CD14-positive monocyte (primary cell): ENCODE results near the gene ACOT9. TPM values are rescaled to one million over a fixed set of nuclear protein-coding genes. Genes with fewer than 3 reads are reported as not detected.

ENCODE experiments used
- DNase-seq, 3 donors: peaks; one replicate each; pipeline ENCODE4 v3.0.0-alpha.2; 2011 to 2022
- H2AFZ ChIP-seq: 2 replicates; pipeline ENCODE4 v1.6.0; 2012; ENCODE audit warnings: mild to moderate bottlenecking, low read depth, low read length, inconsistent platforms; ENCODE audit not compliant: insufficient read depth, poor library complexity, severe bottlenecking
- H3K27ac ChIP-seq, 2 donors: 1 replicate in 1 of 2; 2 replicates in 1 of 2; pipeline ENCODE4 v1.5.1; 2012 to 2013; ENCODE audit warnings: low read length in 2 of 2, control low read depth in 1 of 2, inconsistent platforms in 1 of 2, low read depth in 1 of 2, mild to moderate bottlenecking in 1 of 2
- H3K27me3 ChIP-seq, 2 donors: one replicate each; pipeline versions ENCODE4 v1.6.0 to v1.6.1; 2011 to 2013; ENCODE audit warnings: low read length in 2 of 2; ENCODE audit not compliant: control insufficient read depth in 2 of 2, insufficient read depth in 2 of 2
- H3K36me3 ChIP-seq, 2 donors: replicated peaks in 1 of 2; 1 replicate in 1 of 2; 2 replicates in 1 of 2; pipeline versions ENCODE4 v1.5.1 to v1.6.1; 2012 to 2013; ENCODE audit warnings: low read length in 2 of 2, control low read depth in 1 of 2, inconsistent platforms in 1 of 2, mild to moderate bottlenecking in 1 of 2; ENCODE audit not compliant: insufficient read depth in 2 of 2, control insufficient read depth in 1 of 2
- H3K4me1 ChIP-seq, 2 donors: 1 replicate in 1 of 2; 2 replicates in 1 of 2; pipeline versions ENCODE4 v1.5.1 to v1.6.1; 2012 to 2013; ENCODE audit warnings: low read length in 2 of 2, control low read depth in 1 of 2, inconsistent platforms in 1 of 2, mild to moderate bottlenecking in 1 of 2, moderate library complexity in 1 of 2; ENCODE audit not compliant: insufficient read depth in 2 of 2, control insufficient read depth in 1 of 2
- H3K4me2 ChIP-seq: replicated peaks from 2 replicates; pipeline ENCODE3; 2012; ENCODE audit warnings: low read length, moderate library complexity, mild to moderate bottlenecking; ENCODE audit not compliant: poor library complexity, severe bottlenecking; ENCODE audit errors: extremely low read depth
- H3K4me3 ChIP-seq, 3 experiments: fragments of 200-600 bp in 1 of 3; sonication (generic) in 1 of 3; replicated peaks in 1 of 3; 1 replicate in 2 of 3; 2 replicates in 1 of 3; pipeline ENCODE4 v1.5.1; 2011 to 2013; ENCODE audit warnings: low read length in 3 of 3, mild to moderate bottlenecking in 3 of 3, control low read depth in 2 of 3, low read depth in 2 of 3, inconsistent platforms in 1 of 3, moderate library complexity in 1 of 3
- H3K79me2 ChIP-seq: 2 replicates; pipeline ENCODE4 v1.6.0; 2012; ENCODE audit warnings: mild to moderate bottlenecking, control low read depth, inconsistent platforms, low read length, moderate library complexity; ENCODE audit not compliant: insufficient read depth
- H3K9ac ChIP-seq: 2 replicates; pipeline ENCODE4 v1.6.0; 2017; ENCODE audit warnings: low read length, mild to moderate bottlenecking; ENCODE audit not compliant: insufficient read depth, poor library complexity, severe bottlenecking
- H3K9me3 ChIP-seq, 2 donors: replicated peaks in 1 of 2; 1 replicate in 1 of 2; 2 replicates in 1 of 2; pipeline versions ENCODE4 v1.5.1 to v1.6.1; 2012 to 2013; ENCODE audit warnings: low read length in 2 of 2, control low read depth in 1 of 2; ENCODE audit not compliant: control insufficient read depth in 1 of 2, insufficient read depth in 1 of 2
- H4K20me1 ChIP-seq: 2 replicates; pipeline ENCODE4 v1.6.0; 2012; ENCODE audit warnings: mild to moderate bottlenecking, low read length, control low read depth, moderate library complexity; ENCODE audit not compliant: insufficient read depth
- H3K27ac Mint-ChIP-seq, 7 donors: one replicate each; pipeline ENCODE4 v1.8.0; 2020; ENCODE audit warnings: mild to moderate bottlenecking in 7 of 7, mixed read lengths in 7 of 7, moderate library complexity in 6 of 7, inconsistent platforms in 2 of 7
- H3K27me3 Mint-ChIP-seq, 3 donors: one replicate each; pipeline ENCODE4 v1.8.0; 2021 to 2022; ENCODE audit warnings: low read depth in 3 of 3, mild to moderate bottlenecking in 3 of 3, mixed read lengths in 3 of 3, moderate library complexity in 3 of 3, inconsistent platforms in 1 of 3
- H3K36me3 Mint-ChIP-seq, 2 donors: one replicate each; pipeline ENCODE4 v1.8.0; 2020; ENCODE audit warnings: mixed read lengths in 2 of 2, inconsistent platforms in 1 of 2, mild to moderate bottlenecking in 1 of 2
- H3K4me1 Mint-ChIP-seq: one replicate; pipeline ENCODE4 v1.8.0; 2020; ENCODE audit warnings: mild to moderate bottlenecking, mixed read lengths
- H3K4me3 Mint-ChIP-seq, 2 donors: one replicate each; pipeline ENCODE4 v1.8.0; 2020; ENCODE audit warnings: mild to moderate bottlenecking in 2 of 2, mixed read lengths in 2 of 2, moderate library complexity in 1 of 2
- H3K9me3 Mint-ChIP-seq, 7 donors: one replicate each; pipeline ENCODE4 v1.8.0; 2020 to 2022; ENCODE audit warnings: mixed read lengths in 7 of 7, mild to moderate bottlenecking in 6 of 7, moderate library complexity in 6 of 7, inconsistent platforms in 2 of 7
- CTCF ChIP-seq: fragments of 200-600 bp; IDR thresholded peaks from one replicate; pipeline ENCODE4 v1.8.0; 2022; ENCODE audit warnings: antibody characterized with exemption, mild to moderate bottlenecking
- WGBS: methylation state at CpG from one replicate; pipeline ENCODE4 v1.1.5; 2013; ENCODE audit warnings: missing lambda C conversion rate; ENCODE audit not compliant: insufficient coverage; 5-methylcytosine and 5-hydroxymethylcytosine counted together
- intact Hi-C, 2 donors: fragments of 100-400 bp; cut with micrococcal nuclease; formaldehyde crosslinking; loops; one replicate each; pipeline versions ENCODE4 v1.15.0 to v1.15.1; 2023
- polyA plus RNA-seq, 3 donors: library from polyadenylated mRNA; depleted of rRNA in 1 of 3; unstranded in 2 of 3; stranded (reverse) in 1 of 3; fragments of 300-500 nt in 2 of 3; fragments of >200 nt in 1 of 3; fragmentation: Illumina TruSeq in 2 of 3; gene quantifications; 1 replicate in 2 of 3; 2 replicates in 1 of 3; pipeline ENCODE4 v1.2.3, GENCODE V29; 2012 to 2021
- small RNA-seq: library from RNA; depleted of rRNA; stranded (forward); fragments of <200 nt; gene quantifications from one replicate; pipeline ENCODE3, GENCODE V24; 2012; ENCODE audit warnings: low read depth; ENCODE audit not compliant: insufficient read length

The ACOT9 gene
- polyA plus RNA-seq, 3 donors = 49.2 to 69.3 (median 51.8) TPM

GRCh38 chrX:23656091-23656490 is 87.0 kb downstream of the ACOT9 start:
- intact Hi-C loops = no loop called here
- no peaks in the 10 kb centered on the region for H3K36me3 Mint-ChIP-seq
- H3K4me1 ChIP-seq = no peaks in the 10 kb centered on the region
- H3K4me2 ChIP-seq = no peak overlapping the region
- no peaks in the 10 kb centered on the region for H3K27me3 ChIP-seq
- no peak overlapping the region for H3K4me3 ChIP-seq
- H3K36me3 ChIP-seq = no peaks in the 10 kb centered on the region
- no peaks in the 10 kb centered on the region for H4K20me1 ChIP-seq
- no peaks in the 10 kb centered on the region for H3K9me3 ChIP-seq
- H3K4me1 Mint-ChIP-seq = peaks cover 6% of the 10 kb centered on the region
- no peak for TF ChIP-seq CTCF
- no peak overlapping the region for H3K27ac ChIP-seq
- H3K27ac Mint-ChIP-seq = no peak overlapping the region
- peaks cover 0 to 4% (median 2%) of the 10 kb centered on the region in 3 donors for H3K27me3 Mint-ChIP-seq
- H3K9me3 Mint-ChIP-seq = peaks cover 0 to 1% (median 0%) of the 10 kb centered on the region in 7 donors
- 40% methylated on average over 4 of the region's 5 CpGs for WGBS
- H3K79me2 ChIP-seq = no peaks in the 10 kb centered on the region
- H3K4me3 Mint-ChIP-seq = no peak overlapping the region
- H2AFZ ChIP-seq = no peak overlapping the region
- no peak overlapping the region for H3K9ac ChIP-seq
- DNase-seq = no peak

Small RNA genes within 50 kb of the gene (small RNA-seq; reads per million reads assigned to genes)
- gene RF00019 = not detected

Other genes with a start within 250 kb of the ACOT9 start
- gene PRDX4, start 75.8 kb downstream of the ACOT9 start, polyA plus RNA-seq = 10 to 100 TPM; 12.8 to 76.2 (median 60.6) TPM
- gene SAT1, start 39.9 kb upstream of the ACOT9 start, polyA plus RNA-seq = 1,000 to 10,000 TPM in 1 of 3 donors, 100 to 1,000 TPM in 2; 897 to 7,815 (median 970) TPM
- gene APOO, start 164.7 kb upstream of the ACOT9 start, polyA plus RNA-seq = 1 to 10 TPM; 3.3 to 8.3 (median 4.6) TPM
- gene CXorf58, start 164.7 kb upstream of the ACOT9 start, polyA plus RNA-seq = not detected